Fibroblast of mammary gland (primary cell): ENCODE measurements around the gene NECAB2.

Experiments
- DNase-seq: peaks from one replicate; pipeline ENCODE4 v3.0.0-alpha.2; 2010; ENCODE audit warnings: low read depth
- H3K4me3 ChIP-seq: 2 replicates; pipeline ENCODE4 v1.5.1; 2011; ENCODE audit warnings: low read depth, mild to moderate bottlenecking, low read length, moderate library complexity; ENCODE audit not compliant: control insufficient read depth
- CTCF ChIP-seq: conservative IDR thresholded peaks from 2 replicates; pipeline ENCODE4 v1.5.1; 2011; ENCODE audit warnings: low read depth, low read length, inconsistent platforms; ENCODE audit not compliant: control insufficient read depth, insufficient read depth

Gene NECAB2

GRCh38 chr16:83958137-83958845 lies 9.8 kb upstream of the NECAB2 start:
- DNase-seq = no peak
- no peak overlapping the region for H3K4me3 ChIP-seq
- TF ChIP-seq CTCF = no peak

GRCh38 chr16:83958846-83959565 lies 9.0 kb upstream of the NECAB2 start:
- H3K4me3 ChIP-seq = no peak overlapping the region
- TF ChIP-seq CTCF = no peak
- DNase-seq = no peak

DNA sequence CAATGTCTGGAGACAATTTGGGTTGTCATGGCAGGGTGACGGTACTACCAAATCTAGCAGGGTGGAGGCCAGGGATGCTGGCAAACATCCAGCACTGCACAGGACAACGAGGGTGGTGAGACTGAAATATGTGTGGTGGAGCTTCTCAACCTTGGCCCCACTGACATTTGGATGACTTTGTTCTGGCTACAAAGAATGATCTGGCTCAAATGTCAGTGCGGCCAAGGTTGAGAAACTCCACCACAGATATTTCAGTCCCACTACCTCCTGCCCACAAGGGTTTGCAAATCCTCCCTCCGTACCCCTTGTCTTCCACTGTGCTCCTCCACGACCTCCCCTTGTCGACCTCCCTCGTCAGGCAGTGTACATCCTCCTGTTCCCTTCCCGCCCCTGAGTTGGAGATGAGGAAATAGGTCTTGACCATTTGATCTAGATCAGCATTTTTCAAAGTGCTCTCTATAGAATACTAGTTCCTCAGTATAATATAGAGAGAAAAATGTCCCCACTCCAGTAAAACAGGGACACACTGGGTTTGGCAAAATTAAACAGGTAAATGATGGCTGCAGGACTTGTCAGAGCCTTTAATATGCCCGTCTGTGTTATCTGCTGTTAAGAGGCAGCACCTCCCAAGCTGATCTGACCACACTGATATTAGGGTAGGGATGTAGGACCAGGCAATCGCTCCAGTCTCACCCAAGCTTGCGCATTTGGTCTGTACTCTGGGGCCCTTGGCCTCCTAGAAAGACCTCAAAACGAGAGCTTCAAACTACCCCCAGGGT lies 8.2 kb upstream of the NECAB2 start:
- DNase-seq = no peak
- H3K4me3 ChIP-seq = no peak overlapping the region
- TF ChIP-seq CTCF = no peak

GRCh38 chr16:83960521-83961249 lies 7.4 kb upstream of the NECAB2 start:
- H3K4me3 ChIP-seq = no peak overlapping the region
- TF ChIP-seq CTCF = no peak
- no peak for DNase-seq

DNA sequence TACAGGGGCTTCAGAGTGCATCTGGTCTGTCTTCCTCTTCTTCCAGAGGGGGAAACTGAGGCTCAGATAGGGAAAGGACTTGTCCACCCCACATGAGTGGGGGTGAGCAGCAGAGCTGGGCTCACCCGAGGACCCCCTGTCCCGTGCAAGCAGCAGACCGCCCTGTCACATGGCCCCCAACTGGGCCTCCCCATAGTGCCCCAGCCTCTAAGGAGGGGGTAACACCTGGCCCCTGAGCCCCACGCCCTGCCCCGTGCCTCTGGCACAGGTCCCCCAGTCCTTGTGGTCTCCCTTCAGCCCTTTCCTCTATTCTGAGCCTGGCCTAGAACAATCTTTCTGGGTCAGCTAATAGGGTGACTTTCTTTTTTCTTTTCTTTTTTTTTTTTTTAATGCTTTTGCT lies 6.5 kb upstream of the NECAB2 start:
- no peak for TF ChIP-seq CTCF
- DNase-seq = no peak
- H3K4me3 ChIP-seq = no peak overlapping the region

- no peak for TF ChIP-seq CTCF
- H3K4me3 ChIP-seq = no peak overlapping the region
- no peak for DNase-seq
Measured at GRCh38 chr16:83963277-83964119, 4.5 kb upstream of the NECAB2 start.
